SK-N-SH (cell line): Measurements from ENCODE around the gene NPPB. TPM values are rescaled to one million over a fixed set of nuclear protein-coding genes. Genes with fewer than 3 reads are reported as not detected.

Source experiments
- CTCF ChIA-PET: fragments of 300-600, 350-600 bp; formaldehyde crosslinking; extraction: SDS; loops from one replicate; lab custom pipeline; 2021; lab: Yijun Ruan, JAX
- POLR2A ChIA-PET: fragments of 350-600 bp; sonication (Branson Sonifier 250); formaldehyde crosslinking; extraction: SDS; loops from one replicate; lab custom pipeline; 2020; ENCODE audit warnings: antibody characterized with exemption, inconsistent platforms; lab: Yijun Ruan, JAX
- DNase-seq: peaks from one replicate; pipeline ENCODE4 v3.0.0; 2012
- H2AFZ ChIP-seq: fragments of 200-600 bp; sonication (generic); 2 replicates; pipeline ENCODE4 v1.8.1; 2016; ENCODE audit warnings: antibody characterized with exemption, mild to moderate bottlenecking, low read depth
- H3F3A ChIP-seq: fragments of 200-600 bp; sonication (generic); replicated peaks from 2 replicates; pipeline ENCODE3; 2016; ENCODE audit warnings: antibody characterized with exemption, mild to moderate bottlenecking; ENCODE audit not compliant: insufficient read depth
- H3K27ac ChIP-seq, 2 experiments: fragments of 200-500 bp in 1 of 2; fragments of 200-600 bp in 1 of 2; sonication (Bioruptor generic) in 1 of 2; sonication (generic), shearing (Covaris generic) in 1 of 2; 2 replicates each; pipeline versions ENCODE4 v1.5.1 to v1.6.1; 2014 to 2016; ENCODE audit warnings: low read depth in 2 of 2, inconsistent platforms in 1 of 2, low read length in 1 of 2, mild to moderate bottlenecking in 1 of 2, mixed read lengths in 1 of 2
- H3K27me3 ChIP-seq: fragments of 200-600 bp; sonication (generic), shearing (Covaris generic); 2 replicates; pipeline ENCODE4 v1.6.1; 2016; ENCODE audit warnings: mixed run types; ENCODE audit not compliant: insufficient read depth
- H3K36me3 ChIP-seq, 2 experiments: fragments of 200-500 bp in 1 of 2; fragments of 200-600 bp in 1 of 2; sonication (Bioruptor generic) in 1 of 2; sonication (generic) in 1 of 2; replicated peaks in 1 of 2; 2 replicates each; pipeline versions ENCODE3 to v1.5.1; 2014 to 2016; ENCODE audit warnings: low read length in 1 of 2, mild to moderate bottlenecking in 1 of 2; ENCODE audit not compliant: insufficient read depth in 2 of 2, control insufficient read depth in 1 of 2
- H3K4me1 ChIP-seq, 2 experiments: fragments of 200-500 bp in 1 of 2; fragments of 200-600 bp in 1 of 2; sonication (Bioruptor generic) in 1 of 2; sonication (generic), shearing (Covaris generic) in 1 of 2; 2 replicates each; pipeline versions ENCODE4 v1.5.1 to v1.6.1; 2014 to 2016; ENCODE audit warnings: low read depth in 1 of 2, low read length in 1 of 2, mixed run types in 1 of 2; ENCODE audit not compliant: insufficient read depth in 2 of 2, control insufficient read depth in 1 of 2
- H3K4me2 ChIP-seq: fragments of 200-600 bp; sonication (generic), shearing (Covaris generic); 2 replicates; pipeline ENCODE4 v1.6.1; 2017; ENCODE audit warnings: mixed run types
- H3K4me3 ChIP-seq, 2 experiments: fragments of 200-500 bp in 1 of 2; fragments of 200-600 bp in 1 of 2; sonication (Bioruptor generic) in 1 of 2; sonication (generic), shearing (Covaris generic) in 1 of 2; 2 replicates each; pipeline versions ENCODE4 v1.5.1 to v1.8.1; 2014 to 2016; ENCODE audit warnings: low read depth in 2 of 2, inconsistent platforms in 1 of 2, low read length in 1 of 2, mild to moderate bottlenecking in 1 of 2, mixed read lengths in 1 of 2, moderate library complexity in 1 of 2
- H3K79me2 ChIP-seq: fragments of 200-600 bp; sonication (generic); 2 replicates; pipeline ENCODE4 v1.8.1; 2017; ENCODE audit warnings: mild to moderate bottlenecking; ENCODE audit not compliant: insufficient read depth
- H3K9ac ChIP-seq: fragments of 200-600 bp; sonication (generic); 2 replicates; pipeline ENCODE4 v1.6.1; 2017; ENCODE audit warnings: mixed run types
- H3K9me2 ChIP-seq: fragments of 200-600 bp; sonication (generic); 2 replicates; pipeline ENCODE4 v1.6.1; 2017; ENCODE audit warnings: mixed run types
- H3K9me3 ChIP-seq: fragments of 200-600 bp; sonication (generic); 2 replicates; pipeline ENCODE4 v1.6.1; 2017; ENCODE audit warnings: mixed run types, mild to moderate bottlenecking, moderate library complexity
- H4K20me1 ChIP-seq: fragments of 200-600 bp; sonication (generic); 2 replicates; pipeline ENCODE4 v1.6.1; 2017; ENCODE audit warnings: mild to moderate bottlenecking, mixed run types; ENCODE audit not compliant: insufficient read depth
- CHD2 ChIP-seq: fragments of 150-350 bp; IDR thresholded peaks from 2 replicates; pipeline ENCODE4 v1.6.1; 2018; ENCODE audit warnings: low read length; ENCODE audit not compliant: partially characterized antibody
- ELF1 ChIP-seq: IDR thresholded peaks from 2 replicates; pipeline ENCODE4 v1.4.0; 2012
- EP300 ChIP-seq, 2 experiments: IDR thresholded peaks; 2 replicates each; pipeline versions ENCODE4 v1.4.0 to v1.6.1; 2012; ENCODE audit warnings: borderline replicate concordance in 1 of 2, low read depth in 1 of 2, low read length in 1 of 2
- EZH2phosphoT487 ChIP-seq: fragments of 200-600 bp; sonication (generic); IDR thresholded peaks from 2 replicates; pipeline ENCODE4 v1.6.1; 2017; ENCODE audit warnings: low read depth, mixed run types, mild to moderate bottlenecking, antibody characterized with exemption, moderate library complexity, borderline replicate concordance
- FOSL2 ChIP-seq: IDR thresholded peaks from 2 replicates; pipeline ENCODE4 v1.4.0; 2012; ENCODE audit warnings: low read depth, mild to moderate bottlenecking, moderate library complexity, borderline replicate concordance
- FOXJ3 ChIP-seq: sonication (generic); formaldehyde crosslinking; IDR thresholded peaks from 2 replicates; pipeline ENCODE4 v1.5.1; 2020; ENCODE audit warnings: mild to moderate bottlenecking, missing genetic modification reagents
- FOXM1 ChIP-seq: IDR thresholded peaks from 2 replicates; pipeline ENCODE4 v1.4.0; 2012; ENCODE audit warnings: low read depth, mild to moderate bottlenecking
- GABPA ChIP-seq: IDR thresholded peaks from 2 replicates; pipeline ENCODE4 v1.4.0; 2012; ENCODE audit warnings: low read depth, mild to moderate bottlenecking
- GATA2 ChIP-seq: sonication (generic); formaldehyde crosslinking; IDR thresholded peaks from 2 replicates; pipeline ENCODE4 v1.5.0; 2020; ENCODE audit warnings: mild to moderate bottlenecking, missing genetic modification reagents
- JUND ChIP-seq: IDR thresholded peaks from 2 replicates; pipeline ENCODE4 v1.4.0; 2012
- MEF2A ChIP-seq: IDR thresholded peaks from 2 replicates; pipeline ENCODE4 v1.4.0; 2012; ENCODE audit warnings: low read depth, borderline replicate concordance
- MXI1 ChIP-seq: IDR thresholded peaks from 2 replicates; pipeline ENCODE4 v1.6.1; 2012; ENCODE audit warnings: mild to moderate bottlenecking, low read depth, low read length, improper control_type of control experiment
- NFIC ChIP-seq: IDR thresholded peaks from 2 replicates; pipeline ENCODE4 v1.4.0; 2012; ENCODE audit warnings: borderline replicate concordance
- NRF1 ChIP-seq: IDR thresholded peaks from 2 replicates; pipeline ENCODE4 v1.6.1; 2012; ENCODE audit warnings: low read depth, mild to moderate bottlenecking, low read length
- POLR2AphosphoS5 ChIP-seq: IDR thresholded peaks from 2 replicates; pipeline ENCODE4 v1.6.1; 2012; ENCODE audit warnings: low read depth, low read length
- RCOR1 ChIP-seq: fragments of 150-350 bp; IDR thresholded peaks from 2 replicates; pipeline ENCODE4 v1.6.1; 2017; ENCODE audit warnings: antibody characterized with exemption, low read length
- SIN3A ChIP-seq: IDR thresholded peaks from 2 replicates; pipeline ENCODE4 v1.6.1; 2012; ENCODE audit warnings: low read depth, mild to moderate bottlenecking, low read length, moderate library complexity, borderline replicate concordance
- TAF1 ChIP-seq: IDR thresholded peaks from 2 replicates; pipeline ENCODE4 v1.6.1; 2012; ENCODE audit warnings: low read depth, mild to moderate bottlenecking, low read length, moderate library complexity, borderline replicate concordance
- TCF12 ChIP-seq: IDR thresholded peaks from 2 replicates; pipeline ENCODE4 v1.4.0; 2012
- TEAD4 ChIP-seq: IDR thresholded peaks from 2 replicates; pipeline ENCODE4 v1.4.0; 2012; ENCODE audit warnings: mild to moderate bottlenecking, borderline replicate concordance; ENCODE audit not compliant: insufficient read depth
- WGBS: methylation state at CpG from one replicate; pipeline ENCODE4 v1.1.6; 2017; ENCODE audit warnings: low lambda C conversion rate; 5-methylcytosine and 5-hydroxymethylcytosine counted together
- polyA plus RNA-seq, 3 experiments: library from polyadenylated mRNA; depleted of rRNA; stranded (reverse); fragments of >200 nt; gene quantifications; 2 replicates each; pipeline ENCODE4 v1.2.3, GENCODE V29; 2012
- TF ChIP-seq, protein P1 (sequence below): IDR thresholded peaks from 2 replicates; pipeline ENCODE4 v1.4.0; 2012; ENCODE audit warnings: low read depth
- TF ChIP-seq, protein P2 (sequence below): IDR thresholded peaks from 2 replicates; pipeline ENCODE4 v1.4.0; 2012; ENCODE audit warnings: low read depth, borderline replicate concordance
- TF ChIP-seq, protein P3 (sequence below): fragments of 200-600 bp; sonication (generic); IDR thresholded peaks from 2 replicates; pipeline ENCODE4 v1.6.1; 2017; ENCODE audit warnings: antibody characterized with exemption, mild to moderate bottlenecking, moderate library complexity

Gene NPPB
- polyA plus RNA-seq, 1 of the 3 experiments (the other 2 are of a cell fraction): 0.85 TPM

DNA sequence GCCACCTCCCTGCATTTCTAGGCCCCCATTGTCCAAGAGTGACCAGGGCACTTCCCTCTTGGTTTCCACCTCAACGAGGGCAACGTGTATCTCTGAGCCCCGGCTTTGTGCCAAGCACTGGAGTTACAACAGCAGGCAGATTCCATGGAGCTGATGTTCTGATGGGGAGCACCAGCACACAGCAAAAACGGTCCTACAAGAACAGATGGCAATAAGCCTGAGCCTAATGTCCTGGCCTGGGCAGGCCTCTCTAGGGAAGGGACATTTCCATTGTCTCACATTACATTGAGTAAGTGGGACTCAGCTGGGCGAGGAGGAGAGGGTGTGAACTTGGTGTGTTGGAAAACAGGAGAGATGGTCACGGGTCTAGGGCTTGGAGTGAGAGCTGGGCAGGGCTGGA is 27.2 kb upstream of the NPPB start:
- no peaks in the 10 kb centered on the region for H3K27me3 ChIP-seq
- POLR2A ChIA-PET: interaction anchor here (0.6 kb wide), 1 partner anchor 83 kb away, joined by 7 read pairs; no protein-coding TSS in a partner anchor
- no peaks in the 10 kb centered on the region for H3K9me3 ChIP-seq
- CTCF ChIA-PET: interaction anchor here (2.8 to 5.3 kb wide), 2 partner anchors 22 to 46 kb away, joined by 7 to 48 read pairs; no protein-coding TSS in a partner anchor
- H3K79me2 ChIP-seq: no peaks in the 10 kb centered on the region
- H4K20me1 ChIP-seq: no peaks in the 10 kb centered on the region
- no peak overlapping the region for H3K4me3 ChIP-seq
- TF ChIP-seq NRF1: no peak
- TF ChIP-seq, protein P1, sequence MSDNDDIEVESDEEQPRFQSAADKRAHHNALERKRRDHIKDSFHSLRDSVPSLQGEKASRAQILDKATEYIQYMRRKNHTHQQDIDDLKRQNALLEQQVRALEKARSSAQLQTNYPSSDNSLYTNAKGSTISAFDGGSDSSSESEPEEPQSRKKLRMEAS: no peak
- no peak for TF ChIP-seq EZH2phosphoT487
- no peak for TF ChIP-seq POLR2AphosphoS5
- no peak for TF ChIP-seq EP300 (IDR thresholded peaks at IDR 0.05; ENCODE audit: borderline replicate concordance in 1 of 2, low read depth in 1 of 2, low read length in 1 of 2)
- TF ChIP-seq SIN3A: no peak
- no peak for TF ChIP-seq FOSL2
- no peak for TF ChIP-seq TCF12
- TF ChIP-seq TEAD4: no peak
- TF ChIP-seq, protein P2, sequence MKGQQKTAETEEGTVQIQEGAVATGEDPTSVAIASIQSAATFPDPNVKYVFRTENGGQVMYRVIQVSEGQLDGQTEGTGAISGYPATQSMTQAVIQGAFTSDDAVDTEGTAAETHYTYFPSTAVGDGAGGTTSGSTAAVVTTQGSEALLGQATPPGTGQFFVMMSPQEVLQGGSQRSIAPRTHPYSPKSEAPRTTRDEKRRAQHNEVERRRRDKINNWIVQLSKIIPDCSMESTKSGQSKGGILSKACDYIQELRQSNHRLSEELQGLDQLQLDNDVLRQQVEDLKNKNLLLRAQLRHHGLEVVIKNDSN: no peak
- TF ChIP-seq RCOR1: no peak
- TF ChIP-seq, all 33 proteins: peak for 0
- no peak for DNase-seq
- Histone ChIP-seq H2AFZ (no peak overlapping the region), H3K36me3 (no peaks in the 10 kb centered on the region), H3K27ac (no peak overlapping the region), H3K4me1 (peaks cover 0 to 31% of the 10 kb centered on the region in 2 experiments; a peak in 2 of 4 replicates), H3F3A (no peaks in the 10 kb centered on the region), H3K4me2 (no peak overlapping the region), H3K9ac (no peak overlapping the region), H3K9me2 (no peaks in the 10 kb centered on the region)
- WGBS: 46% methylated on average over 6 of the region's 6 CpGs

DNA sequence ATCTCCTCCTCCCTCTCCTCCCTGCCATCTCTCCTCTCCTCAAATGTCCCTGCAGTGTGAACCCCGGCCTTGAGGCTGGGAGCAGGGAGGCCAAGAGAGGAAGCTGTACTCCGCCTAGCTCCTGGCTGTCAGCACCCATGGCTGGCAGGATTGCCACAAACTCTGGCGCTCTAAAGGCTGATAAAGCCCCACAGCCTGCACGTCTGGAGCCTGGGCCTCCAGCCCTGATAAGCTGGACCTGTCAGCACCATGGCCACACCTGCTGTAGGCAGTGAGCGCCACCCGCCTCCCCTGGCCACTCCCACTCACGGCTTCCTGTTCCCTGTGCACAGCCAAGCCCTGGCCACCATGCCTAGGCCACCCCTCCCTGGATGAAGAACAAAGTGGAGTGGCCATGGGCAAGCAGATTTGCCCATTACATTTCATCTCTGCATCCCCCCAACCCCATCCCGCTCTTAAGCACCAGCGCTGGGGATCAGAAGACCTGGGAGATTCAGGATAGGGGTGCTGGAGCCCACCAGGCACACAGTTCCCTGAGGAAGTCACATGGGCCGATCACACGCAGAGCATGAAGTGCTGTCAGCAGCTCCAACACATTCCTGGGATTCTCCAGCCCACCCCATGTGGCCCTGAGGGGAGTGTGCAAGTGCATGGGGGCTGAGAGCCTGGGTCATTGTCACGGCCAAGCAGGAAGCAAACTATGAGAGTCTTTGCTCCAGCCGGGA is 24.2 kb upstream of the NPPB start:
- TF ChIP-seq EP300 (IDR thresholded peaks at IDR 0.05; ENCODE audit: borderline replicate concordance in 1 of 2, low read depth in 1 of 2, low read length in 1 of 2) (peak in 1 of 2 experiments; percentile 51; a peak in 2 of 4 replicates), GATA2 (CRISPR knock-in tag) (peak; percentile 62), NFIC (no peak), TAF1 (no peak), JUND (no peak), EZH2phosphoT487 (no peak), FOXJ3 (no peak), POLR2AphosphoS5 (no peak), MXI1 (peak; percentile 71), GABPA (no peak), ELF1 (no peak), SIN3A (no peak), RCOR1 (peak; percentile 67), NRF1 (no peak), MEF2A (no peak), TEAD4 (no peak), FOXM1 (no peak), CHD2 (peak; percentile 25), FOSL2 (no peak)
- TF ChIP-seq, protein P1: no peak
- TF ChIP-seq, protein P3, sequence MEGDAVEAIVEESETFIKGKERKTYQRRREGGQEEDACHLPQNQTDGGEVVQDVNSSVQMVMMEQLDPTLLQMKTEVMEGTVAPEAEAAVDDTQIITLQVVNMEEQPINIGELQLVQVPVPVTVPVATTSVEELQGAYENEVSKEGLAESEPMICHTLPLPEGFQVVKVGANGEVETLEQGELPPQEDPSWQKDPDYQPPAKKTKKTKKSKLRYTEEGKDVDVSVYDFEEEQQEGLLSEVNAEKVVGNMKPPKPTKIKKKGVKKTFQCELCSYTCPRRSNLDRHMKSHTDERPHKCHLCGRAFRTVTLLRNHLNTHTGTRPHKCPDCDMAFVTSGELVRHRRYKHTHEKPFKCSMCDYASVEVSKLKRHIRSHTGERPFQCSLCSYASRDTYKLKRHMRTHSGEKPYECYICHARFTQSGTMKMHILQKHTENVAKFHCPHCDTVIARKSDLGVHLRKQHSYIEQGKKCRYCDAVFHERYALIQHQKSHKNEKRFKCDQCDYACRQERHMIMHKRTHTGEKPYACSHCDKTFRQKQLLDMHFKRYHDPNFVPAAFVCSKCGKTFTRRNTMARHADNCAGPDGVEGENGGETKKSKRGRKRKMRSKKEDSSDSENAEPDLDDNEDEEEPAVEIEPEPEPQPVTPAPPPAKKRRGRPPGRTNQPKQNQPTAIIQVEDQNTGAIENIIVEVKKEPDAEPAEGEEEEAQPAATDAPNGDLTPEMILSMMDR: no peak
- no peaks in the 10 kb centered on the region for H4K20me1 ChIP-seq
- no peak overlapping the region for H3K4me3 ChIP-seq
- POLR2A ChIA-PET: interaction anchor here (1.1 to 2.1 kb wide), 4 partner anchors 25 to 77 kb away, joined by 4 to 15 read pairs (median 6); partner anchors contain the start of genes CLCN6, MTHFR and NPPA
- no peaks in the 10 kb centered on the region for H3K79me2 ChIP-seq
- peaks cover 0 to 57% of the 10 kb centered on the region in 2 experiments; a peak in 2 of 4 replicates for H3K4me1 ChIP-seq
- H3K27ac ChIP-seq: peak overlapping the region in 1 of 2 experiments; percentile 99; a peak in 2 of 4 replicates
- H3F3A ChIP-seq: no peaks in the 10 kb centered on the region
- H2AFZ ChIP-seq: no peak overlapping the region
- H3K9me2 ChIP-seq: no peaks in the 10 kb centered on the region
- H3K9ac ChIP-seq: no peak overlapping the region
- CTCF ChIA-PET: interaction anchor here (1.3 to 4.6 kb wide), 6 partner anchors 8 to 84 kb away, joined by 4 to 42 read pairs (median 6); no protein-coding TSS in a partner anchor
- H3K36me3 ChIP-seq: no peaks in the 10 kb centered on the region
- 56% methylated on average over 12 of the region's 13 CpGs for WGBS
- H3K9me3 ChIP-seq: no peaks in the 10 kb centered on the region
- DNase-seq: peak; percentile 78
- no peak overlapping the region for H3K4me2 ChIP-seq
- H3K27me3 ChIP-seq: no peaks in the 10 kb centered on the region
